Stimulated activated CD8-positive, alpha-beta memory T cell treated with anti-CD3 and anti-CD28 coated beads, Interleukin-15, amount 100 ng/mL, for 4 hours (primary cell): ENCODE measurements around the gene LRP3.
"Not testable (repeated sequence)": the region's sequence is repeated elsewhere in the genome, so short reads cannot be mapped to it uniquely, and the experiment has no call there.

ENCODE experiments used
- DNase-seq, 2 donors: peaks; one replicate each; pipeline ENCODE4 v3.0.0-alpha.2; 2020; ENCODE audit warnings: low read depth in 2 of 2

The LRP3 gene

DNA sequence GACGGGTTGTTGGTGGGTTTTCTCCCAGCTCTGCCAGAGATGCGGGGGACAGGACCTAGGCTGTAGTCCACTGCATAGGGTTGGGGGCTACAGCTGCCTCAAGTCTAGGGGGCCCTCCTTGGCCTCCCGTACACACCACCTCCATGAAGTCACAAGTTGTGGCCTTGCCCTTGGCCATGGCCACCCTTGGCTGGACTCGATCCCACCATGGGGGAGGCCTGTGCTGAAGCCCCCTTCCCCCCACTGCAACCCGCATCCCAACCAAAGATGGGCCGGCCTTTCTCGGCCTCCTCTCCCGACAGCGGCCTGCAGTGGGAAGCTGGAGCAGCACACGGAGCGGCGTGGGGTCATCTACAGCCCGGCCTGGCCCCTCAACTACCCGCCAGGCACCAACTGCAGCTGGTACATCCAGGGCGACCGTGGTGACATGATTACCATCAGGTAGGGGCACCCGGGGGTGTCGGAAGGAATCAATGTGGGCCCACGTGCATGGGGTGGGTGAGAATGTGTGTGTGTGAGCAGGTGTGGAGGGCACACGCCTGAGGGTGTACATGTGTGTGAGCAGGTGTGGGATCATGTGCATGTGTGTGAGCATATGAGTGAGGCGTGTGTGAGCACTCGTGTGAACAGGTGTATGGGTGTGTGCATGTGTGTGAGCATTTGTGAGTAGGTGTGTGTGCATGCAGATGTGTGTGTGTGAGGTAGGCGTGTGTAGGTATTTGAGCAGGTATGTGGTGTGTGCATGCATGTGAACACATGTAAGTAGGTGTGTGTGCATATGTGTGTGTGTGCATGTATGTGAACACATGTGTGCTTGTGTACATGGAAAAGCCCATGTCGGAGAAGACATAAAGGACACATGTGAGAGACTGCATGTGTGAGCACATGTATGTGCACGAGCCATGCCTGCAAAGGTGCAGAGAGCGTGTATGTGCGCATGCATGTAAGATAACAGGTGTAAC lies 8.7 kb downstream of the LRP3 start:
- DNase-seq: no peak

DNA sequence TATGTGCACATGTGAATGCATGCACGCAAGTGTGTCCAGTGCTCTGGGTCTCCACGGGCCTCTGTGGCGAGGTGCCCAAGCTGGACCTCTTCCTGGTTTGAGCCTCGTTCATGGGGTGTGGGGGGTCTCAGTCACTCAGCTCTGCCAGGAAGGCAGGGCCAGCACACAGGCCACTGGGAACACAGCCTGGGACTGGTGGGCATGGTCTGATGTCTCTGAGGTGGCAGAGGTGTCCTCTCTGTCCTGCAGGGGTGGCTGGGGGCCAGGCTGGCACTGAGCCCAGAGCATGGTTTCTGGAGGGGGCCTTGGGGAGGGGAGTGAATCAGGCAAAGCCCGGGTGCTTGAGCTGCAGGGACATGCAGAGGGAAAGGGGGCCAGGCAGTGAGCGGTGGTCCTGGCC lies 9.4 kb downstream of the LRP3 start:
- no peak for DNase-seq

DNA sequence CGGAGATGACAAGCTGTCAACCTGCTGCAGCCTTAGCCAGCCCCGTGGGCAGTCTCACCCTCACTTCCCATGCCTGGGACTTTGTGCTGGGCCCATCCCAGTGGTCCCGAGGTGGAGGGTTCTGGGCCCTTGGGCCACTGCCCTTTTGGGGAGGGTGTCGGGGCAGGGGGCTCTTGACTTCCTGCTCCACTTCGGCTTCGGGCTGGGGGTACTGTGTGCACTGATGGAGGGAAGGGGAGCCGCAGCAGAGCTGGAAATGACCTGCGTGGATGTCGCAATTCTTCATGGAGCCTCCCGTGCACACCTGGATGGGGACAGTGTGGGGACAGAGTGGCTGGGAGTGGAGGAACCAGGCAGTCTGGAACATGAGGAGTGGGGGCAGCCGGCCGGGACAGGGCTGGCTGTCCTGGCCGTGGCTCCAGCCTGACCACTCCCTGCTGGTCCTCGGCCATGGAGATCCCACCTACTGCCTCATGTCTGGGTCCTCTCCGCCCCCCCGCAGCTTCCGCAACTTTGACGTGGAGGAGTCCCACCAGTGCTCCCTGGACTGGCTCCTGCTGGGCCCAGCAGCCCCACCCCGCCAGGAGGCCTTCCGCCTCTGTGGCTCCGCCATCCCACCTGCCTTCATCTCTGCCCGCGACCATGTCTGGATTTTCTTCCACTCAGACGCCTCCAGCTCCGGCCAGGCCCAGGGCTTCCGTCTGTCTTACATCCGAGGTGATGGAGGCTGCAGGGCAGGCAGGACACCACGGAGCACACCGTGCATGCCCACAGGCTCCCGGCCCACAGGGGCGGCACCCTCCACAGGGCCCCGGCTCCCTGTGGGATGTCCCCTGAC lies 10.2 kb downstream of the LRP3 start:
- no peak for DNase-seq

DNA sequence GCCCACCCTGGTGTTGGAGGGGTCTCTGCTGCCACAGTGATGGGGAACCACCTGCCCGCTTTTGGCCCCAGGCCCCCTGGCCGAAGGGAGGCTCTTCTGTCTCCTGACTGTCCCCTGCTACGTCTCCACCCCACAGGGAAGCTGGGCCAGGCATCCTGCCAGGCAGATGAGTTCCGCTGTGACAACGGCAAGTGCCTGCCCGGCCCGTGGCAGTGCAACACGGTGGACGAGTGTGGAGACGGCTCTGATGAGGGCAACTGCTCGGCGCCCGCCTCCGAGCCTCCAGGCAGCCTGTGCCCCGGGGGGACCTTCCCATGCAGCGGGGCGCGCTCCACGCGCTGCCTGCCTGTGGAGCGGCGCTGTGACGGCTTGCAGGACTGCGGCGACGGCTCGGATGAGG lies 11.0 kb downstream of the LRP3 start:
- no peak for DNase-seq

DNA sequence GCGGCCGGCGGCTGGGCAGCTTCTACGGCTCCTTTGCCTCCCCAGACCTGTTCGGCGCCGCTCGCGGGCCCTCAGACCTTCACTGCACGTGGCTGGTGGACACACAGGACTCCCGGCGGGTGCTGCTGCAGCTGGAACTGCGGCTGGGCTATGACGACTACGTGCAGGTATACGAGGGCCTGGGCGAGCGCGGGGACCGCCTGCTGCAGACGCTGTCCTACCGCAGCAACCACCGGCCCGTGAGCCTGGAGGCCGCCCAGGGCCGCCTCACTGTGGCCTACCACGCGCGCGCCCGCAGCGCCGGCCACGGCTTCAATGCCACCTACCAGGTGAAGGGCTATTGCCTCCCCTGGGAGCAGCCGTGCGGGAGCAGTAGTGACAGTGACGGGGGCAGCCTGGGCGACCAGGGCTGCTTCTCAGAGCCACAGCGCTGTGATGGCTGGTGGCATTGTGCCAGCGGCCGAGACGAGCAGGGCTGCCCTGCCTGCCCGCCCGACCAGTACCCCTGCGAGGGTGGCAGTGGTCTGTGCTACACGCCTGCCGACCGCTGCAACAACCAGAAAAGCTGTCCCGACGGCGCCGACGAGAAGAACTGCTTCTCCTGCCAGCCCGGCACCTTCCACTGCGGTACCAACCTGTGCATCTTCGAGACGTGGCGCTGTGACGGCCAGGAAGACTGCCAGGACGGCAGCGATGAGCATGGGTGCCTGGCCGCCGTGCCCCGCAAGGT lies 11.6 kb downstream of the LRP3 start:
- DNase-seq: no peak

DNA sequence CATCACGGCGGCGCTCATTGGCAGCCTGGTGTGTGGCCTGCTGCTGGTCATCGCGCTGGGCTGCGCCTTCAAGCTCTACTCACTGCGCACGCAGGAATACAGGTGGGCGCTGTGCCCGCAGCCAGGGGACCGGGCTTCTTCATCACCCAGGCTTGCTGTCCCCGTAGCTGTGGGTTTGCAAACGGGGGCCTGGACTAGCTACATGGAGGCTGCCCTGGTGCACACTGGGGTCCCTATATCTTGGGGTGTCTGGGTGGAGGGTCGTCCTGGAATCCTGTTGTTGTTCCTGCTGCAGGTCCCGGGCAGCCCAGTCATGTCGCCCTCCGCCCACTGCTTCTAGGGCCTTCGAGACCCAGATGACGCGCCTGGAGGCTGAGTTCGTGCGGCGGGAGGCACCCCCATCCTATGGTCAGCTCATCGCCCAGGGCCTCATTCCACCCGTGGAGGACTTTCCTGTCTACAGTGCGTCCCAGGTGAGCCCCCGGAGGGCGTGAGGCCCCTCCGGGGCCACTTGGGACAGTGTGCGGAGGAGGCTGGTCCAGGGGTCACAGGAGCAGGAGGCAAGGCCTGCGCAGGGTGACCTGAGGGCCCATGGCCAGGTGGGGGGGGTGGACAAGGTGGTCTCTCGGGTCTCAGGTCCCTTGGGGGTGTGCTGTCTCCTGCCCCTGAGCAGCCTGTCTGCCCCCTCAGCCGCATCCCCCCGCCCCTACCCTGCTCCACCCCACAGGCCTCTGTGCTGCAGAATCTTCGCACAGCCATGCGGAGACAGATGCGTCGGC lies 12.3 kb downstream of the LRP3 start:
- no peak for DNase-seq

DNA sequence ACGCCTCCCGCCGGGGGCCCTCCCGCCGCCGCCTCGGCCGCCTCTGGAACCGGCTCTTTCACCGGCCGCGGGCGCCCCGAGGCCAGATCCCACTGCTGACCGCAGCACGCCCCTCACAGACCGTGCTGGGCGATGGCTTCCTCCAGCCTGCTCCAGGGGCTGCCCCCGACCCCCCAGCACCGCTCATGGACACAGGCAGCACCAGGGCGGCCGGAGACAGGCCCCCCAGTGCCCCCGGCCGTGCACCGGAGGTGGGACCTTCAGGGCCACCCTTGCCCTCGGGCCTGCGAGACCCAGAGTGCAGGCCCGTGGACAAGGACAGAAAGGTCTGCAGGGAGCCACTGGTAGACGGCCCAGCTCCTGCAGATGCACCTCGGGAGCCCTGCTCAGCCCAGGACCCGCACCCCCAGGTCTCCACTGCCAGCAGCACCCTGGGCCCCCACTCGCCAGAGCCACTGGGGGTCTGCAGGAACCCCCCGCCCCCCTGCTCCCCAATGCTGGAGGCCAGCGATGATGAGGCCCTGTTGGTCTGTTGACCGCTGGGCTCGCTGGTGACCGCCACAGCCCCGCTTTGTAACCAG lies 13.0 kb downstream of the LRP3 start:
- DNase-seq: no peak

DNA sequence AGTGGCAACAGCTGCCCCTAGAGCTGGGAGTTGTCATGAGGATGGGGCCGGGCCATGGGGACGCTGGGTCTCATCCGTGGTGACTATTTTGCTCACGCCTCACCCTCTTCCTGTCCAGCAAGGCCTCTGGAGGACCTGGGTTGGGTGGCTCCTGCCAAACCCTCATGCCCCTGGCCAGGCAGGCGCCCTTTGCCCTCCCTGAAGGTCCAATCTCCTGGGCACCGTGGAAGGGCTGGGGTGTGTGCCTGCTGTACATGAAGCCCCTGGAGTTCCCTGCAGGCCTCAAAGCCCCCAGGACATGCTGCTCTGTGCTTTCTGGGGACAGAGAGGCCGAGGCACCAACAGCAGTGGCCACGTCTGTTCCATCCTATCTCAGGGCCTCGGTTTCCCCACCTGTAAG lies 13.8 kb downstream of the LRP3 start:
- DNase-seq: no peak

DNA sequence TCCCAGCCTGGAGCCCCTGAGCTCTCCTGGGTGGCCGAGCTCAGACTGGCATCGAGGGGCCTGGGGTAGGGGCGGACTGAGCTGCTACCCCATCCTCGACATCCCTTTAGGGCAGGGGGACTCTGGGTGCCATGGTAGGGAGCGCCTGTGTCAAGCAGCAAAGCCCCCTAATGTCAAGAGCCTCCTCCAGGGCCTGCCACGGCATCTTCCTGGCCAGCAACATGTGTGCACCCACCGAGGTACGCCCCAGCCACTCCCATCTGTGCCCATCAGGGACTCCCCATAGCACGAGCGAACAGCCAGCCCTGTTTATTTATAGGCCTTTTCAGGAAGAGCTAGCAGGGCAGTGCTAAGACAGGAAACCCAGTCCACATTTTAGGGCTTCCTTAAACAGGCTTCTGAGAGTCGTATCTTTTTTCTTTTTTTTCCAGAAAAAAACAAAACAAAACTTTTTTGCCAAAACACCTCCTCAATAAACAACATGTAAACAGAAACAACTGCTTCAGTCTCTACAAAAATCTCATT lies 14.3 kb downstream of the LRP3 start:
- DNase-seq: no peak

DNA sequence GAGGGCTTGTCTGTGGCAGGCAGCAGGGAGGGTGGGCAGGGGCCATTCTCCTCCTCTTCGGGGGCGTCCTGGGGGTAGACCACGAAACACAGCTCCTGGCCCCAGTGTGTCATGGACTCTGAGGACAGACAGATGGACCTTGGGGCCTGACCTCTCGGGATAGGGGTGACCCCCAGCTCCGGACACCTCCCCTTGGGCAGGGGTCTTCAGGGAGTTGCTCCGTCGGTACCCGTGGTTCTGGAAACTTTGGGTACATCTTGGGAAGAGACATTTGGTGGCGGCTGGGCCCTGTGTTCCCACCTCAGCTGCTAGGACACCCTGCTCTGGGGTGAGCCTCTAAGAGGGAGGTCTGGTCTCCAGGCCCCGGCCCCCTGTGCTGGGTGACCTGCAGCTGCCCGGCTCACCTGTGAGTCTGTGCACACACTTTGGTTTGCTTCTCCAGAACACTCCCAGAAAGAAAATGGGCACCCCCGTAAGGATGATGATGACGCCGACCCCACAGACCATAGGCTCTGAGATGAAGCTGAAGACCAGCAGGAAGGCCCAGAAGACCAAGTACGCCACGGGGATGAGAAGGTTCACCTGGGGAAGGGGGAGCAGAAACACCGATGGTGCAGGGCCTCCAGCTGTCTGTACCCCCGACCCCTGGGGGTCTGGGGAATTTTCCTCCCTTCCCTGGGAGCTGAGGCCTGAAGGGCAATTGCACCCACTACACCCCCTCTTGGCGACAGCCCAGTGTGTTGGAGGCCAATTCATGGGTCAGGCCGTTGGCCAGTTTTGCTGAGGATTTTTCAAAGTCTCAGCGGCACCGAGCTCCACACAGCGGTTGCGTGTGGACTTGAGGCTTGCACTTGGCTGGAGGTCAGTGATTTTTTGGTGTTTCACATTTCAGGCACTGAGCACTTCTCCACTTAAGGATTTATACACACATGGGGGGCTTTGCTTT lies 15.0 kb downstream of the LRP3 start:
- DNase-seq: no peak

DNA sequence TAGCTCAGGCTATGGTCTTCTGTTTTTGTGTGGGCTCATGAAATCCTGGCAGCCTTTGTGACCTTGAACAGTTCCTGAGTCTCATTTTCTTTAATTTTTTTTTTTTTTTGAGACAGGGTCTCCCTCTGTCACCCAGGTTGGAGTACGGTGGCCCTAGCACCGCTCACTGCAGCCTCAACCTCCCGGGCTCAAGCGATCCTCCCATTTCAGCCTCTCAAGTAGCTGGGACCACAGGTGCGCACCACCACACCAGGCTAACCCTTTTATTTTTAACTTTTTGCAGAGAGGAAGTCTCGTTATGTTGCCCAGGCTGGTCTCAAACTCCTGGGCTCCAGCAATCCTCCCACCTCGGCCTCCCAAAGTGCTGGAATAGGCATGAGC lies 15.7 kb downstream of the LRP3 start:
- not testable (repeated sequence) for DNase-seq

DNA sequence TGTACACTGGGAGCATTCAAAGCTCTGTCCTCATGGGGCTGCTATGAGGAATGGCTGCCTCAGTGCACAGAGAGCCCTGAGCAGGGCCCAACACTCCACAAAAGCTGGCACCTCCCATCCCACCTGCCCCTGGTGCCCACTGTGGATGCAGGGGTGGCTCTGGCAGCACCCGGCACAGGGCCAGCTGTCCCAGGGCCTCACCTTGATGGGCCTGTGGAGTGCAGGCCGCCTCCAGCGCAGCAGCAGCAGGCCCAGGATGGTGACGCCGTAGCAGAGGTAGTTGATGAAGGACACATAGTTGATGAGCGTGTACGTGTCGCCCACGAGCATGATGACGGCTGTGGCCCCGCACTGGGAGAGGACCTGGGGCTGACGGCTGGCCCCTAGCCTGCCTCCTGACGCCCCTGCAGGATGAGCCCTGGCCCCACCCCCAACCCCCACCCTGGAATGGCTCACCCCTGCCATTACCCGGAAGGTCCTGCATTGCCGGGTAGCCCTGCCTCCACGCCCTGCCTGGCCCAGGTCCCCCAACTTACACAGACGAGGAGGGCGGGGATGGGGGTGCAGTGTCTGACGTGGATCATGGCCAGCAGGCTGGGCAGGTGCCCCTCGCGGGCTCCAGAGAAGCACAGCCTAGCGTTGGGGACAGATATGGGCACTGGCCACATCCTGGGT lies 16.3 kb downstream of the LRP3 start:
- no peak for DNase-seq

DNA sequence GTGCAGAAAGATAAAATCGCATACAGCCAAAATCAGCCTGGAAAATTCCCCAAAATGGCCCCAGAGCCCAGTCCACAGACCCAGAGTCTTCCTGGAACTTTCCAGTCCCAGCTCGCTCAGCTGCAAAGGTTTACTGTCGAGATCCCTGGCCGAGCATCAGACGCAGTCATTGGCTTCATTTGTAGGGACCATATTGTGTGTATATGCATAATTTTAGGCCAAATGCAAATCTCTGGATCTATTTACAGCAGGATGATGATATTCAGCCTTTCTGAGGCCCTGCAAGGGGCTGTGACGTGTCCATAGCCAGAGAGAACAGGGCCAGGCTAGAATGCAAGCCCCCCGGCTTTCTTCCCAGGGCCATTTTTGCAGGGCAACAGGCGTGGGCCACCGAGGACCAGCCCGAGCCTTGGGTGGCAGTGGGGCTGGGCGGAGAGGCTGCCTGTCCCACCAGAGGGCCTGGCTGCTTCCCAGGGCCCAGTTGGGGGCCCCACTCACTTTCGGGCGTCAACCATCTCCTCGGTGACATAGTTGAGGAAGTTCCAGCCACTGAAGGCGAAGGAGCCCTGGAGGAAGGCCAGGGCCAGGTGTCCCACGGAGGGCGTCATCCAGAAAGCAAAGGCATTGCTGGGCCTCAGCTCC lies 17.8 kb downstream of the LRP3 start:
- DNase-seq: no peak

DNA sequence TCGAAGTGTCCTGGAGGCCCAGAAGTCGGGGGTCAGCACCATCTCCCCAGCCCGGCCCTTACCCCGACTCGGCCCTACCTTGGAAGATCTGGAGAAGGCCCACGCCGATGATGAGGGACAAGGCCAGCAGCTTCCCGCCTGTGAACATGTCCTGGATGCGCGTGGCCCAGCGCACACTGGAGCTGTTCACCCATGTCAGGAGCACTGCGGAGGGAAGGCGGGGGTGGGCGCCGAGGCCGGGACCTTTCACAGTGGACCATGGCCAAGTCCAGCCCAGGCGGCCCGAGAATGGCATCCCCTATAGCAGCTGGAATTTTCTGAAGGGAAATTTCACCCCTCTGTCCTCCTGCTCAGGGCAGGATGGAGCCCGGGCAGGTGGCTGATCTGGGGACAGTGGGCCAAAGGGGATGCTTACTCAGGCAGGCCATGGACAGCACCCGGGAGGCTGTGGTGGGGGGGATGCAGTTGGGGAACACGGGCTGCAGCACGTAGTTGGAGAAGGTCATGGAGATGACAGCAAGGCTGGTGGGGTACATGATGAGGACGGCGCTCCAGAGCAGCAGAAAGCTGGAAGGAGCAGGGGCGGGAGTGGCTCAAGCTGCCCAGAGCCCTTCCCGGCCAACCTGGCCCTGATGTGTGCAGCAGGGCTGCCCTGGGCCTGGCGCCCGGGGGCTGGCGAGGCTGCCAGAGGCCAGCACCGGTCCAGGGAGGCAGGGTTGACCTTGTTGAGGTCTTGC lies 18.5 kb downstream of the LRP3 start:
- DNase-seq: no peak

DNA sequence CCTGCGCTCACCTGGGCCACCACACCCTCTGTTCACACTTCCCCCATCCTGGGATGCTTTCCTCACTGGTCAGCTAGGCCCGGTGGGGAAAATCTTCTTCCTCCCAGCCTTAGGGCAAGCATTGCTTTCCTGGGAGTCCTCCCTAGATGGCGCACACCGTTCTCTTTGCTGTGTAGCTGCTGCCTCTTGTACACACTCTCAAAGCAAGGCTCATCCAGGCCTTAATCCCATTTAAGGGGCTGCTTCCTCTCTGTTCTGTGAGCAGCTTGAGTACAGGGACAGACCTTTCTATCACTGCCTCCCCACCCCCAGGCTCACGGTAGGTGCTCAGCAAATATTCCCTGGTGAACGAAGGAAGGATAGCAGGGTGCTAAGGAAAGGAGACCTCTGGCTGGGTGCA lies 20.5 kb downstream of the LRP3 start:
- DNase-seq: no peak

DNA sequence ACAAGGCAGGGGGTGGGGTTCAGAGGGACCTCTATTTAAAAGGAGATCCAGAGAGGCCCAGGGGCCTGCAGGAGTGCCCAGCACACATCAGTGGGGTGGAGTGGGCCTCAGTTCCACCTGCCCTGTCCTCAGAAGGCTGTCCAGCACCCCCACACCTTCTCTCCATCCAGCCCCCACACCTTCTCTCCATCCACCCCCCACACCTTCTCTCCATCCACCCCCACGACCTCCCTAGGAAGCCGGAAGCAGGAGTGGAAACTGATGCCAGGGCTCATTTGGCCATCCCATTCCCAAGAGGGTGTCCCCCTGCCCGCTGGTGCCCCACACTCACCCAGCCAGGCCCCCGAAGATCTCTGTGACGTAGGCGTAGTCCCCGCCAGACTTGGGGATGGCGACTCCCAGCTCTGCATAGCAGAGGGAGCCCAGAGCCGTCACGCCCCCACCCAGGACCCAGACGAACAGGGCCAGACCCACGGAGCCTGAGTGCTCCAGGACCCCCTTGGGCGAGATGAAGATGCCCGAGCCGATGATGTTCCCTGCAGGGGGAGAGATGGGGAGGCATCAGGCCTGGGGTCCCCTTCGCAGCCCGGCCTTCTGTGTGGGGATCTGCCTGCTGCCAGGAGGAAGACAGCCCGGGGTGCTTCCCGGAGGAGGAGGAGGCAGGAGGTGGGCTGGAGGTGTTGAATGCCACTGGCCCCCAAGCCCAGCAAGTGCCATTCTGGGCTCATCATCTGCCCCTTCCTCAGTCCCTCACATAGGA lies 21.5 kb downstream of the LRP3 start:
- no peak for DNase-seq

DNA sequence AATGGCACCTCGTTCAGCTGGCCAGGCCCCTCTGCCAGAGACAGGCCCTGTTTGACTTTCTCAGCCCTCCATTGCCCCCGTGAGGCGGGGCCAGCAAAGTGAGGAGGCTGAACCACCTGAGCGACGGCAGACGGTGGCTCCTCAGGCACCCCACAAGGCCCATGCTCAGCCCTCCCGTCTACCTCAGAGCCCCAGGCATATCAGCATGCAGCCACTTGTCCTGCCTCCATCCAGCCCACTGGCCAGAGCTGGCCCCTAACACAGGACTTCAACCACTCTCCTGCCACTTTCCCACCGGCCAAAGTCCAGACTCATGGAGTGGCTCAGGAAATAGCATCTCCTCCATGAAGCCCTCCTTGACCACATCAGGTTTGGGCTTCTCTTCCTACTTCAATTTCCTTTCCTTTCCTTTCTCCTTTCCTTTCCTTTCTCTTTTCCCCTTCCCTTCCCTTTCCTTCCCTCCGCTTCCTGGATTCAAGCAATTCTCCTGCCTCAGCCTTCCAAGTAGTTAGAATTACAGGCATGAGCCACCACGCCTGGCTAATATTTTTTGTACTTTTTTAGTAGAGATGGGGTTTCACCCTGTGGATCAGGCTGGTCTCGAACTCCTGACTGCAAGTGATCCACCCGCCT lies 22.2 kb downstream of the LRP3 start:
- DNase-seq: no peak
